Measurements from ENCODE around the gene JAK2. TPM values are rescaled to one million over a fixed set of nuclear protein-coding genes. Genes with fewer than 3 reads are reported as not detected.

JAK2 gene
- total RNA-seq, 1 experiment from 2014 or later: 10.5 TPM

- BruUV-seq (replicated peaks): TSS peak; percentile 55
- no peaks in the 10 kb centered on the region for H3K27me3 ChIP-seq (replicated peaks; ENCODE audit: insufficient read depth, low read depth, low read length, poor library complexity)
- TF ChIP-seq EZH2 (IDR thresholded peaks at IDR 0.05; ENCODE audit: borderline replicate concordance, low read depth, low read length, poor library complexity, severe bottlenecking): no peak
- no peak for TF ChIP-seq CTCF (conservative IDR thresholded peaks at IDR 0.05; ENCODE audit: low read depth, low read length)
- ChIA-PET POLR2A (ENCODE audit: low non-redundant PET) (no interaction called here), CTCF (no interaction called here)
- intact Hi-C loops (cut with micrococcal nuclease; ENCODE audit: unreplicated experiment): loop anchor here (10.0 kb wide), 2 partner anchors 189 to 621 kb away; partner anchors contain the start of gene RCL1
- peak overlapping the region; percentile 87 for H3K27ac ChIP-seq (ENCODE audit: low read depth, low read length, poor library complexity, severe bottlenecking)
- H3K9me3 ChIP-seq (ENCODE audit: low read depth, low read length, poor library complexity, severe bottlenecking): no peaks in the 10 kb centered on the region
- H3K4me3 ChIP-seq (ENCODE audit: low read depth, low read length, poor library complexity, severe bottlenecking): peak overlapping the region; percentile 78
- DNase-seq (ENCODE audit: low spot score): no peak
- no peaks in the 10 kb centered on the region for H3K36me3 ChIP-seq (ENCODE audit: insufficient read depth, low read length, poor library complexity, severe bottlenecking)
- peaks cover 30% of the 10 kb centered on the region for H3K4me1 ChIP-seq (ENCODE audit: insufficient read depth, low read length, poor library complexity, severe bottlenecking)
Observed at GRCh38 chr9:4983601-4984165, 1.4 kb upstream of the JAK2 start.

GRCh38 chr9:4984171-4984620, 876 bp upstream of the JAK2 start:
- H3K27ac ChIP-seq (ENCODE audit: low read depth, low read length, poor library complexity, severe bottlenecking): peak overlapping the region; percentile 87
- H3K9me3 ChIP-seq (ENCODE audit: low read depth, low read length, poor library complexity, severe bottlenecking): no peaks in the 10 kb centered on the region
- DNase-seq (ENCODE audit: low spot score): no peak
- ChIA-PET CTCF (interaction anchor here (0.9 to 2.2 kb wide), 2 partner anchors 221 to 225 kb away, joined by 3 to 10 read pairs; no protein-coding TSS in a partner anchor), POLR2A (ENCODE audit: low non-redundant PET) (no interaction called here)
- H3K4me3 ChIP-seq (ENCODE audit: low read depth, low read length, poor library complexity, severe bottlenecking): peak overlapping the region; percentile 78
- BruUV-seq (replicated peaks): no TSS peak
- no peaks in the 10 kb centered on the region for H3K27me3 ChIP-seq (replicated peaks; ENCODE audit: insufficient read depth, low read depth, low read length, poor library complexity)
- TF ChIP-seq CTCF (conservative IDR thresholded peaks at IDR 0.05; ENCODE audit: low read depth, low read length) (no peak), EZH2 (IDR thresholded peaks at IDR 0.05; ENCODE audit: borderline replicate concordance, low read depth, low read length, poor library complexity, severe bottlenecking) (no peak)
- H3K36me3 ChIP-seq (ENCODE audit: insufficient read depth, low read length, poor library complexity, severe bottlenecking): no peaks in the 10 kb centered on the region
- peaks cover 25% of the 10 kb centered on the region for H3K4me1 ChIP-seq (ENCODE audit: insufficient read depth, low read length, poor library complexity, severe bottlenecking)
- intact Hi-C loops (cut with micrococcal nuclease; ENCODE audit: unreplicated experiment): loop anchor here (10.0 kb wide), 2 partner anchors 189 to 621 kb away; partner anchors contain the start of gene RCL1

- CTCF ChIA-PET: interaction anchor here (2.2 kb wide), 1 partner anchor 226 kb away, joined by 10 read pairs; no protein-coding TSS in a partner anchor
- BruUV-seq (replicated peaks): no TSS peak
- POLR2A ChIA-PET (ENCODE audit: low non-redundant PET): no interaction called here
- intact Hi-C loops (cut with micrococcal nuclease; ENCODE audit: unreplicated experiment): loop anchor here (5.0 to 10.0 kb wide), 3 partner anchors 191 to 619 kb away; partner anchors contain the start of gene RCL1
- no peaks in the 10 kb centered on the region for H3K27me3 ChIP-seq (replicated peaks; ENCODE audit: insufficient read depth, low read depth, low read length, poor library complexity)
- H3K4me3 ChIP-seq (ENCODE audit: low read depth, low read length, poor library complexity, severe bottlenecking): peak overlapping the region; percentile 78
- no peaks in the 10 kb centered on the region for H3K36me3 ChIP-seq (ENCODE audit: insufficient read depth, low read length, poor library complexity, severe bottlenecking)
- peak; percentile 66 for DNase-seq (ENCODE audit: low spot score)
- H3K27ac ChIP-seq (ENCODE audit: low read depth, low read length, poor library complexity, severe bottlenecking): peak overlapping the region; percentile 87
- TF ChIP-seq CTCF (conservative IDR thresholded peaks at IDR 0.05; ENCODE audit: low read depth, low read length): no peak
- no peak for TF ChIP-seq EZH2 (IDR thresholded peaks at IDR 0.05; ENCODE audit: borderline replicate concordance, low read depth, low read length, poor library complexity, severe bottlenecking)
- no peaks in the 10 kb centered on the region for H3K9me3 ChIP-seq (ENCODE audit: low read depth, low read length, poor library complexity, severe bottlenecking)
- H3K4me1 ChIP-seq (ENCODE audit: insufficient read depth, low read length, poor library complexity, severe bottlenecking): peaks cover 23% of the 10 kb centered on the region
Observed at GRCh38 chr9:4985386-4986266, 554 bp downstream of the JAK2 start.

All from A673 (cell line).